HG02763 (cell line): Measurements from ENCODE around the gene RHBDF2.

Experiments
- ATAC-seq: cut with Tn5 transposase; IDR thresholded peaks from one replicate; pipeline ENCODE4 v1.9.1; 2021; ENCODE audit warnings: mild to moderate bottlenecking, moderate library complexity; ENCODE audit not compliant: unreplicated experiment

Gene RHBDF2

GRCh38 chr17:76467366-76467765 is 33.9 kb downstream of the RHBDF2 start, which contains the start of gene AANAT:
Gene AANAT, plus strand, starts transcription at chr17:76467603. Its CDS starts 1,144 bp downstream, at chr17:76468747.
- no peak for ATAC-seq

GRCh38 chr17:76466775-76467130 is 34.5 kb downstream of the RHBDF2 start:
- ATAC-seq = no peak

GRCh38 chr17:76462556-76463290 is 38.5 kb downstream of the RHBDF2 start:
- ATAC-seq = no peak

- no peak for ATAC-seq
These were observed 39.3 kb downstream of the RHBDF2 start for GRCh38 chr17:76461765-76462555.

- no peak for ATAC-seq
These were observed 41.5 kb downstream of the RHBDF2 start for GRCh38 chr17:76459674-76460073.

GRCh38 chr17:76458580-76459490 is 42.4 kb downstream of the RHBDF2 start:
- ATAC-seq = no peak

- no peak for ATAC-seq
These were observed 47.8 kb downstream of the RHBDF2 start for GRCh38 chr17:76453431-76453743.

- peak; percentile 85 for ATAC-seq
These were observed 48.4 kb downstream of the RHBDF2 start, which contains the start of gene UBE2O for GRCh38 chr17:76452660-76453430. Gene UBE2O, minus strand, starts transcription at chr17:76453152. Its CDS starts 11 bp downstream, at chr17:76453141.

- ATAC-seq = peak; percentile 12
These were observed 49.0 kb downstream of the RHBDF2 start for GRCh38 chr17:76452127-76452659.

- no peak for ATAC-seq
These were observed 49.7 kb downstream of the RHBDF2 start for GRCh38 chr17:76451506-76451905.

- ATAC-seq = no peak
These were observed 52.1 kb downstream of the RHBDF2 start for GRCh38 chr17:76449126-76449525.

GRCh38 chr17:76447931-76448652 is 53.1 kb downstream of the RHBDF2 start:
- ATAC-seq = no peak

GRCh38 chr17:76446449-76447231 is 54.6 kb downstream of the RHBDF2 start:
- no peak for ATAC-seq

GRCh38 chr17:76445697-76446448 is 55.4 kb downstream of the RHBDF2 start:
- ATAC-seq = no peak

- no peak for ATAC-seq
These were observed 56.5 kb downstream of the RHBDF2 start for GRCh38 chr17:76444518-76445311.

- ATAC-seq = no peak
These were observed 58.6 kb downstream of the RHBDF2 start for GRCh38 chr17:76442341-76443338.
